HG03571 (cell line): ENCODE data around the gene WDFY4.

Experiments
- ATAC-seq: cut with Tn5 transposase; IDR thresholded peaks from one replicate; pipeline ENCODE4 v1.9.1; 2021; ENCODE audit not compliant: unreplicated experiment

The WDFY4 gene

GRCh38 chr10:48771234-48771633 lies 86.6 kb downstream of the WDFY4 start:
- no peak for ATAC-seq

GRCh38 chr10:48772059-48772458 lies 87.4 kb downstream of the WDFY4 start:
- no peak for ATAC-seq

- ATAC-seq = no peak
These were observed 88.9 kb downstream of the WDFY4 start for GRCh38 chr10:48773580-48773979.

- no peak for ATAC-seq
These were observed 89.9 kb downstream of the WDFY4 start for GRCh38 chr10:48774416-48775205.

- no peak for ATAC-seq
These were observed 90.5 kb downstream of the WDFY4 start for GRCh38 chr10:48775206-48775517.

GRCh38 chr10:48776005-48776522 lies 91.4 kb downstream of the WDFY4 start:
- no peak for ATAC-seq

GRCh38 chr10:48776528-48776927 lies 91.9 kb downstream of the WDFY4 start:
- ATAC-seq = no peak

GRCh38 chr10:48777110-48777509 lies 92.4 kb downstream of the WDFY4 start:
- ATAC-seq = no peak

- no peak for ATAC-seq
These were observed 93.7 kb downstream of the WDFY4 start for GRCh38 chr10:48778193-48778857.

- no peak for ATAC-seq
These were observed 94.4 kb downstream of the WDFY4 start for GRCh38 chr10:48779077-48779476.

GRCh38 chr10:48779546-48780152 lies 95.0 kb downstream of the WDFY4 start:
- ATAC-seq = no peak

GRCh38 chr10:48780341-48780740 lies 95.7 kb downstream of the WDFY4 start:
- ATAC-seq = no peak

GRCh38 chr10:48782386-48782785 lies 97.7 kb downstream of the WDFY4 start:
- no peak for ATAC-seq

GRCh38 chr10:48784031-48784430 lies 99.4 kb downstream of the WDFY4 start:
- no peak for ATAC-seq

GRCh38 chr10:48785796-48786195 lies 101.1 kb downstream of the WDFY4 start:
- no peak for ATAC-seq

GRCh38 chr10:48786606-48787282 lies 102.1 kb downstream of the WDFY4 start:
- no peak for ATAC-seq

GRCh38 chr10:48788554-48788953 lies 103.9 kb downstream of the WDFY4 start:
- ATAC-seq = no peak

- no peak for ATAC-seq
These were observed 105.1 kb downstream of the WDFY4 start for GRCh38 chr10:48789486-48790456.

GRCh38 chr10:48790457-48791044 lies 105.9 kb downstream of the WDFY4 start:
- ATAC-seq = no peak
